GM19023 (cell line): ENCODE data around the gene PSMB2.

Experiments used
- ATAC-seq: cut with Tn5 transposase; IDR thresholded peaks from one replicate; pipeline ENCODE4 v1.9.1; 2021; ENCODE audit warnings: mild to moderate bottlenecking, moderate library complexity; ENCODE audit not compliant: unreplicated experiment

Gene PSMB2

GRCh38 chr1:35644204-35644603, 2.9 kb upstream of the PSMB2 start:
- ATAC-seq, result no peak

- no peak for ATAC-seq
Observed at GRCh38 chr1:35642471-35642955, 1.2 kb upstream of the PSMB2 start.

- ATAC-seq, result no peak
Observed at GRCh38 chr1:35640380-35641232, 720 bp downstream of the PSMB2 start.

GRCh38 chr1:35637401-35637809, 3.9 kb downstream of the PSMB2 start:
- no peak for ATAC-seq

GRCh38 chr1:35633547-35633946, 7.8 kb downstream of the PSMB2 start:
- no peak for ATAC-seq

GRCh38 chr1:35631396-35631795, 9.9 kb downstream of the PSMB2 start:
- ATAC-seq, result no peak

- no peak for ATAC-seq
Observed at GRCh38 chr1:35629051-35629450, 12.3 kb downstream of the PSMB2 start.

GRCh38 chr1:35623832-35624231, 17.5 kb downstream of the PSMB2 start:
- ATAC-seq, result no peak

GRCh38 chr1:35622510-35623178, 18.7 kb downstream of the PSMB2 start:
- no peak for ATAC-seq

- no peak for ATAC-seq
Observed at GRCh38 chr1:35619237-35620121, 21.8 kb downstream of the PSMB2 start.

GRCh38 chr1:35615440-35615839, 25.9 kb downstream of the PSMB2 start:
- no peak for ATAC-seq

- ATAC-seq, result no peak
Observed at GRCh38 chr1:35611655-35612054, 29.7 kb downstream of the PSMB2 start.

- no peak for ATAC-seq
Observed at GRCh38 chr1:35605867-35606182, 35.5 kb downstream of the PSMB2 start.

- ATAC-seq, result no peak
Observed at GRCh38 chr1:35605071-35605866, 36.1 kb downstream of the PSMB2 start.

- ATAC-seq, result no peak
Observed at GRCh38 chr1:35603941-35604340, 37.4 kb downstream of the PSMB2 start.

GRCh38 chr1:35603468-35603867, 37.9 kb downstream of the PSMB2 start:
- ATAC-seq, result no peak

- no peak for ATAC-seq
Observed at GRCh38 chr1:35600593-35600992, 40.7 kb downstream of the PSMB2 start.

GRCh38 chr1:35599411-35599810, 41.9 kb downstream of the PSMB2 start:
- no peak for ATAC-seq

- no peak for ATAC-seq
Observed at GRCh38 chr1:35598895-35599294, 42.4 kb downstream of the PSMB2 start.

- ATAC-seq, result no peak
Observed at GRCh38 chr1:35597870-35598269, 43.5 kb downstream of the PSMB2 start.

- no peak for ATAC-seq
Observed at GRCh38 chr1:35595684-35596083, 45.6 kb downstream of the PSMB2 start.
